ENCODE measurements around the gene SH3BGR.
A peak's percentile ranks its signal among the peaks of the same experiment; 100 is the strongest.
"Not testable (repeated sequence)": the region's sequence is repeated elsewhere in the genome, so short reads cannot be mapped to it uniquely, and the experiment has no call there.

The SH3BGR gene

GRCh38 chr21:39451332-39452206 is at the start of gene SH3BGR:
SH3BGR (plus strand) TSS chr21:39451970; CDS start chr21:39452097, 127 bp downstream.
- FAIRE-seq = no peak

- FAIRE-seq = no peak
Observed at GRCh38 chr21:39406065-39406464, 45.7 kb upstream of the SH3BGR start.

- not testable (repeated sequence) for FAIRE-seq
Observed at GRCh38 chr21:39419204-39419603, 32.6 kb upstream of the SH3BGR start.

GRCh38 chr21:39422527-39423241 is 29.1 kb upstream of the SH3BGR start:
- FAIRE-seq = no peak

- FAIRE-seq = no peak
Observed at GRCh38 chr21:39429445-39429844, 22.3 kb upstream of the SH3BGR start.

- FAIRE-seq = no peak
Observed at GRCh38 chr21:39430016-39430415, 21.8 kb upstream of the SH3BGR start.

GRCh38 chr21:39430457-39430856 is 21.3 kb upstream of the SH3BGR start:
- FAIRE-seq = no peak

- FAIRE-seq = peak; percentile 49
Observed at GRCh38 chr21:39430954-39431353, 20.8 kb upstream of the SH3BGR start.

GRCh38 chr21:39434950-39435349 is 16.8 kb upstream of the SH3BGR start:
- FAIRE-seq = no peak

GRCh38 chr21:39439232-39439631 is 12.5 kb upstream of the SH3BGR start:
- no peak for FAIRE-seq

GRCh38 chr21:39441502-39442475 is 10.0 kb upstream of the SH3BGR start:
- FAIRE-seq = peak; percentile 75

- no peak for FAIRE-seq
Observed at GRCh38 chr21:39444421-39445180, 7.2 kb upstream of the SH3BGR start.

GRCh38 chr21:39445321-39446269 is 6.2 kb upstream of the SH3BGR start, which contains the start of gene LCA5L:
LCA5L (minus strand) TSS chr21:39445778; CDS start chr21:39428493, 17,285 bp downstream.
- FAIRE-seq = no peak

GRCh38 chr21:39447264-39447663 is 4.5 kb upstream of the SH3BGR start:
- no peak for FAIRE-seq

- no peak for FAIRE-seq
Observed at GRCh38 chr21:39452207-39452969, 618 bp downstream of the SH3BGR start.

GRCh38 chr21:39452970-39453342 is 1.2 kb downstream of the SH3BGR start:
- no peak for FAIRE-seq

GRCh38 chr21:39453571-39454179 is 1.9 kb downstream of the SH3BGR start:
- no peak for FAIRE-seq

- no peak for FAIRE-seq
Observed at GRCh38 chr21:39454949-39455668, 3.3 kb downstream of the SH3BGR start.

- no peak for FAIRE-seq
Observed at GRCh38 chr21:39456665-39457064, 4.9 kb downstream of the SH3BGR start.
